Measurements from ENCODE around the gene TMEM165.

Gene TMEM165

DNA sequence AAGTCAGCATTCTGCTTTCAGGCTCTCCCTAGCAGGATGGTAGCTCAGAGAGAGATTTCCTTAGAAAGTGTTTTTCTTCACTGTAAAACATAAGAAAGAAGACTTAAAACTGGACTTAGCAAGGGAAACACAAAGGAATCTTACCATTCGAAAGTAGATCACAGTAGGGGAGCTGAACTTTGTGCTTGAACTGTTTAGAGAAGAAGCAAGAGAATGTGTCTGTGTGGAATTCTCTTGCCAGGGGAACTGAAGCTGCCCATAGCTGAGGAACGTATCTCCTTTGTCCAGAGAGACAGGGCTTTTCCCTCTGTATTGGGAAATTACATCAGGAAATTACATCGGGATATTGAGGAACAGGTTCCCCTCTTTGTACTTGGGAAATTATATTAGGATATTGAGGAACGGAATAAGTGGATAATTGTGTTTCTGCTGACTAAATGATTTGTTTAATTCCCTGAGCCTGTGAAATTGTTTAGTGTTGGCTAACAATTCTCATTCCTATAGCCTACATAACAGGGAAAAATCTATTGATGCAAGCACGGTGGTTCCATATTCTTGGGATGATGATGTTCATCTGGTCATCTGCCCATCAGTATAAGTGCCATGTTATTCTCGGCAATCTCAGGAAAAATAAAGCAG, 28.6 kb upstream of the TMEM165 start:
- DNase-seq (ENCODE audit: low read depth): no peak

- DNase-seq (ENCODE audit: low read depth): no peak
Observed at GRCh38 chr4:55369968-55370367, 25.8 kb upstream of the TMEM165 start.

DNA sequence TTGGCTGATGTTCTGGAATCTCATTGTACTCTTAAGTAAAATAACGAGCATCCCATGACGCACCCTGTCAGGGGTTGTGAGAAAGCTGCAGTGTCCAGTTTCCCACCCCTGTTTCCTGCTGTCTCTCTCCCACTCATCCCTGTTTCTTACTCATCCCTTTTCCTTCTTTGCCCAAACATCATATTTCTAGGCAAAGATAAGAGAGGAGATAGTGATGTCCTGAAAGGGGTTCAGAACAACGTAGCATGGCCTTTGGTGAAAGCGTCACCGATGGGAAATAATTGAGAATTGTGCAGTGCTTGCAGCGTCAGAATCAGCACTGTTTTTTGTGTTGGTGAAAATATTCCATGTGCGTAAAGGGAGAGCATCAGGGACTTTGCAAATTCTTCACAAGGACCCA, 23.5 kb upstream of the TMEM165 start:
- peak; percentile 78 for DNase-seq (ENCODE audit: low read depth)

- no peak for DNase-seq (ENCODE audit: low read depth)
Observed at GRCh38 chr4:55373461-55373860, 22.3 kb upstream of the TMEM165 start.

GRCh38 chr4:55376698-55377097, 19.1 kb upstream of the TMEM165 start:
- no peak for DNase-seq (ENCODE audit: low read depth)

GRCh38 chr4:55378617-55379467, 16.9 kb upstream of the TMEM165 start:
- DNase-seq (ENCODE audit: low read depth): peak; percentile 87

GRCh38 chr4:55380576-55380975, 15.2 kb upstream of the TMEM165 start:
- no peak for DNase-seq (ENCODE audit: low read depth)

DNA sequence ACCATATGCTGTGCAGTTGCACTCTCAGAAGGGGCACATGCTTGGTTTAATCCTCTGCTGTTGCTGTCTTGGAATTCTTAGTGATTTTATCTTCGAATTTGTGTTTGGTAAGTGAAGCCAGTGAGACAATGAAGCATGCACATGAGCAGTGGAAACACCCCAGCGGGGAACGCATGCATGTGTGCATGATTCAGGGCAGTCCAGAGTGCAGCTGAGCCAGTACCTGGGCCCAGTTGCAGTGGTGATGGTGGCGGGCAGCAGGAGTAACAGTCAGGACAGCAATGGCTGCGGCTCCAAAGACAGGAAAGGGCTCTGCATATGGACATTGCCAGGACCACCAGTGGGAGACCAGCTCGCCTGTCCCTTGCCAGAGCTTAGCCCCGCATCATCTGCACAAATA, 14.3 kb upstream of the TMEM165 start:
- no peak for DNase-seq (ENCODE audit: low read depth)

DNA sequence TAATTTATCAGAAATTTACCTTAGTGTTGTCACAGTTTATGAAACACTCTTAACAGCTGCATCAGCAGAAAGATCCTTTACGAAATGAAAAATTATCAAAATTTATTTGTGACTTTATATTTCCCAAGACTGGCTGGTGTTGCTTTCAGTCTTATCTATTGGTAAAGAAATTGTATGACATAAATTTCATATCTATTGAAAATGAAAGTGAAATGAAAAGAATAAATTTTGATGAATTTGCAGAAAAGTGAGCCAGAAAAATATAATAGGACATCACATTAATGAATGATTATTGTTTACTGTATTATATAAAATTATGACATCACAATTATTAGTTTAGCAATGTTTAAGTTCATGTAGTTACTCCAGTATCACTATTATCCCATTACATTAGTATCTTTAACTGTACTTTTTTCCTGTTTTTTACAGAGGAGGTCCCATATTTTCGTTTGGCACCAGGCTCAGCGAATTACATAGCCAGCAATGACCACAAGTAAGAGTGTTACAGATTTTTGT, 13.2 kb upstream of the TMEM165 start:
- no peak for DNase-seq (ENCODE audit: low read depth)

DNA sequence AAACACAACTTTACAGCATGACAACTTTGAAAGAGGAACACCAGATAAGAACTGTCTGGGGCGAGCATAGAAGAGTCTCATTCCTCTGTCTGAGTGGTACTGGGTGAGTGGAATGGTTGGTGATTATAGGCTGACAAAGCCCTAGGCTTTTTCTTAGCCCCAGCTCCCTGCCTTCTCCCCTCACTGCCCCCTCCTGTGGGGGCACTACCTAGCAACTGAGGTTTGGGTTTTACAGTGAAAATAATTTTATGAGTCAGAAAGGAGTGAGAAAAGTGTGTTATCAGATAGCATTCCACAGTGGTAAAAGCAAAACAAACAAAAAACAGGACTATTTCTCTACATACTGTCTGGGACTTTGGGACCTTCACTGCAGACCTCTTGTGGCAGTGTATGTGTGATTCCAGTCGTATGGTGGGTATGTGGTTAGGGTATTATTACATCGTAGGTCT, 10.5 kb upstream of the TMEM165 start:
- no peak for DNase-seq (ENCODE audit: low read depth)

DNA sequence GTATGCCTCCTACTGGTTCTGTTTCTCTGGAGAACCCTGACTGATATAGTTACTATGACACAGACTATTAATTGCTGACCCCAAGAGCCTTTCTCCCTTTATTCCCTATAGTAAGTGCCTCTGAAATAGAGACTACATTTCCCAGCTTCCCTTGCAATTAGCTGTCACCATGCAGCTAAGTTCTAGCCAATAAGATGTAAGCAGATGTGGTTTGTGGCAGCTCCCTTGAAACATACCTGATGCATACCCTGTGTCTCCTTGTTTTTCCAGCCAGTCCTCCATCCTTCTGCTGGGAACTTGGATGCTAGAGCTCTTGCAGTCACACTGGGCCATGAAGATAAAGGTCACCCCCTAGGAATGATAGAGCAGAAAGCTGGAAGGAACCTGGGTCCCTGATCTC, 9.7 kb upstream of the TMEM165 start:
- peak; percentile 54 for DNase-seq (ENCODE audit: low read depth)

- DNase-seq (ENCODE audit: low read depth): no peak
Observed at GRCh38 chr4:55386840-55387239, 8.9 kb upstream of the TMEM165 start.

DNA sequence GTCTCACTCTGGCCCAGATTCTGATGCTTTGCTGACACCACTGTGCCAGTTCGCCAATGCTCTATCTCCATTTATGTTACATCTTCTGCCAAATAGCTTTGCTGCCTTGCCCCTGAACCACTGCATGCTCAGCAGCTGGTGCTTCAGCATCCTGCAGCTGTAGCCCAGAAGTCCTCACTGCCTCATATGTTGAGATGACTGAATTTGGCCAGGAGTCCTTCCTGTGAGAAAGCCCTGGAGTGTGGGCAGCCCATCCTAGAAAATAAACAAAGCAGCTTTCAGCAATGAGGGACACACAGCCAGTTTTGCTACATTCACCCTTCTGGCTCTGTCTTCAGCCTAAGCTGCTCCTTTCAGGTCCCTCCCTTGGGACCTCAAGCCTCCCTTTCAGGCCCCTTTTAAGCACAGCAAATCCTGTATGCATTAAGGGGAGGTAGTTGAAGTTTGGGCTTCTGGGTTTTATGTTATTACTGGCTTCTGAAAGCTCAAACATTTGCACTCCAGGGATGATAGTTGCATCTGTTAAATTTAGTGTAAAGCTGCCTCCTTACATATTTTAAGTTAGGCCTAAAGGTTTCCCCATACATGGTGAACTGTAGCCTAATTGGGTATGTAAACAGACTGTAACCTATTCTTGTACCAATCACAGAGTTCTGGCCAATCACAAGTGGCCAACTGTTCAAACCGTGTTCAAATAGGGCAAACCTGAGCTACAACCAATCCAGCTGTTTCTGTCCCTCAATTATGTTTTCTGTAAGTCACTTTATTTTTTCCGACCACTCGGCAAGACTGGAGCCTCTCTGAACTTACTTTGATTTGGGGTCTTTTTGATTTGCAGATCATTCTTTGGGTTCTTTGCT, 2.1 kb upstream of the TMEM165 start:
- DNase-seq (ENCODE audit: low read depth): no peak

DNA sequence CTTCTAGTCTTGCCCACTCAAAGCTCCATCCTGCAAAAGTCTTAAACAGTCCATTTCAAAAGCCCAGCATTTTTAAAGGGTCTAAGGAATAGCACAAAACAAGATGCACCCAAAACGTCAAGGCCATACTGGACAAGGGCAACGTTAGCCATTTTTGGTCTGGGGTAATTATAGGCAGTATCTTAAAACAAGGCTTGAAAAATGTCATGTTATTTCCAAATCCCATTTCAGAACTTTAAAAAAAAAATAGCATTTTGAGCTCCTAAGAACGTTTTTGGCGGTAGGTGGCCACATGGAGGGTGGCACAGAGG, 584 bp upstream of the TMEM165 start:
- no peak for DNase-seq (ENCODE audit: low read depth)

DNA sequence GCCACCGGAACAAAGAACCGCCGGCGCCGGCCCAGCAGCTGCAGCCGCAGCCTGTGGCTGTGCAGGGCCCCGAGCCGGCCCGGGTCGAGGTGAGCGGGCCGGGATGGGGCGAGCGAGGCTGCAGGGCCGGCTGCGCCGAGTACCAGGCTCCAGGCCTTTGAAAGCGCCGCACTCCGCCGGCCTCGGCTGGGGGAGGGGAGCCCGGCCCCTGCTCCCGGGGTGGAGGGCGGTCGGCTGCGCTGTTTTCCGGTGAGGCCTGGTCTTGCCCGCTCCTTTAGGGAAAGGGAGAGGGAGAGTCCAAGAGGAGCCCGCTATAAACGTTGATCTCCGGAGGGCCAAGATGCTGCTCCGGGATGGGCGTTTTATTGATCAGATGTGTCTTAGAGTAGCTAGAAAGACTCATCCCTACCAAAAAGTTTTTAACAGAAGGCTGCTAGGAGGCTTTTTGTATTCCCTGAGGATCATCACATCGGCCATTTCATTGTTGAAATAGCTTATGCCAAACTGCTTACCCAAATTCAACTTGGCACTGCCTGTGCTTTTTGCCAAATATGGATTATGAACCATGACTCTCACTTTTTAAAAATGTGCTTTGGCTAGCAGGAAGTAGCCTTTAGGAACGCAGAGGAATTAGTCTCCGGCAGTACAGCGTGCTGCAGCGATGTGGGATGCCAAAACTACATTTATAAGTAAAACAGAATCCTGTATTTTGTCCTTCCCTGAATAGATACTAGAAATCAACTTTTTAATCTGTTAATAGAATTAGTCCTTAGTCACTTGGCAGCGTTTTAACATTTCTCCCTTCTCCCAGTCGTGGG, 760 bp downstream of the TMEM165 start:
- peak; percentile 53 for DNase-seq (ENCODE audit: low read depth)

DNA sequence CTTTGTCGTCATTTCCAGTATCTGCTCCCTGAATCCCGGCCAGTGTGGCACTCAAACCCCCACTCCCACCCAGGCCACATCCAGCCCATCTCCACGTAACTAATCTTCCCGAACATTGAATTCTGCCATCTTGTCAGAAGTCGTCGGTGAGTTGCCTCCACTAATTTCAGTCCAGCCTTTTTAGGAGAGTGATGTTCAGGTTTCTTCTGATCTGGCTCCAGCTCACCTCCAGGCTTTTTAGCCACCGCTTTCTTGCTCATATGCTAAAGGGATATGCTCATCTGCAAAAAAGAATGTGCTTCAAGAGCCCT, 1.3 kb downstream of the TMEM165 start:
- peak; percentile 34 for DNase-seq (ENCODE audit: low read depth)

- DNase-seq (ENCODE audit: low read depth): peak; percentile 68
Observed at GRCh38 chr4:55397520-55398321, 2.0 kb downstream of the TMEM165 start.

GRCh38 chr4:55398461-55398860, 2.7 kb downstream of the TMEM165 start:
- peak; percentile 67 for DNase-seq (ENCODE audit: low read depth)

DNA sequence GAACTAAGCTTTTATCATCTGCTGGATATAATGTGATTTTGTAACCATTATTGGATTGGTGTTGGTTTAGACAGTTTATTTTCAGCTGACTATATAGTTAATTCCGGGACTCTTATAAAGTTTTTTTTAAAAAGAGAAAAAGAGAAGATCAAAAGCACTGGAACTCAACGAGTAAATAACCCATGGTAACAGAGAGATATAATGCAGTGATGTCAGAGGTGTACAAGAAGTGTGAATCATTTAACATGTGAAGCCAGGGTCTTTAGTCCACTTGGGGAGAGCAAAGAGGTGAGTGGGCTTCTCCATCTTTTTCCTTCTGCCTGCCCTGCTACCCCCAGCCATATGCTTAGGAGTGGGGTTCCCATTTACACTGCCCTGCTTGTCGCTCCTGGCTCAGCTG, 3.2 kb downstream of the TMEM165 start:
- peak; percentile 31 for DNase-seq (ENCODE audit: low read depth)

GRCh38 chr4:55399581-55399980, 3.8 kb downstream of the TMEM165 start:
- DNase-seq (ENCODE audit: low read depth): no peak

GRCh38 chr4:55405073-55405472, 9.3 kb downstream of the TMEM165 start:
- DNase-seq (ENCODE audit: low read depth): no peak

All from ELR (cell line).